Measurements from ENCODE around the gene C1QTNF6.
"Not testable (repeated sequence)": the region's sequence is repeated elsewhere in the genome, so short reads cannot be mapped to it uniquely, and the experiment has no call there.

The C1QTNF6 gene

DNA sequence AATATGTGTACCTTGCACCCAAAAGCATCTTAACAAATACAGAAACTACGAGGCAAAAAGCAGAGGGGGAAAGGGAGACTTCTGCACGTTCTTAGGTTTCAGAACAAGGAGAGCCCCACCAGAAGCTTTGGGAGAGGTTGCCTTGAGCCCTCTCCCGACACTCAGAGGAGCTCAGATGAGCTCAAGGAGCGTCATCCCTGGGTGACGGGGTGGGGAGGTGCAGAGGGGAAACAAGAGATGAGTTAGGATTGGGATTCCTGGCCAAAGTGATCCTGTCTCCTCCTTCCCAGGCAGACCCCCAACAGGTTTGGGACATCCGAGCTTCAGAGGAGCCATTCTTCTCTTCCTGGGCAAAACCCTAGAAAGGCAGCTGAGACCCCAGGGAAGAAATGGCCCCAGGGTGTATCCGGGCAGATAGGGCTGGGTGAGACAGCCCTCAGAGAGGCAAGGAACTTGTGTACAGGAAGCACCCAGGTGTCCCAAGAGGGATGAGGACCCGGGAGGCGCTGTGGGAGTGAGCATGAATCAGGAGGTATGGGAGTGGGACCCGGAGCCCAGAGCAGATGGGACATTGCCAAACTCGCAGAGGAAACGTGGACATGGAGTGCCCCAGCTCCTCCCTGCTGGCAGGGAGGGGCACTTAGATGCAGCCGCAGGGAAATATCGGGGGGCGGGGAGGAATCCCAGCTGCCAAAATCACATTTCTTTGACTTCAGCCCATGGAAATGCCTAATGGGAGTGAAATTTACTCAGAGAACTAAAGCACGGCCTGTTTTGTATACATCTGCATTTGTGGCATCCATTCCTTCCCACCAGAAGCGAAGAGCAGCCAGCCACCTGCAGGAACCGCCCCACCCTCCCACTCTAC, 12.4 kb downstream of the C1QTNF6 start:
- no peak for DNase-seq

DNA sequence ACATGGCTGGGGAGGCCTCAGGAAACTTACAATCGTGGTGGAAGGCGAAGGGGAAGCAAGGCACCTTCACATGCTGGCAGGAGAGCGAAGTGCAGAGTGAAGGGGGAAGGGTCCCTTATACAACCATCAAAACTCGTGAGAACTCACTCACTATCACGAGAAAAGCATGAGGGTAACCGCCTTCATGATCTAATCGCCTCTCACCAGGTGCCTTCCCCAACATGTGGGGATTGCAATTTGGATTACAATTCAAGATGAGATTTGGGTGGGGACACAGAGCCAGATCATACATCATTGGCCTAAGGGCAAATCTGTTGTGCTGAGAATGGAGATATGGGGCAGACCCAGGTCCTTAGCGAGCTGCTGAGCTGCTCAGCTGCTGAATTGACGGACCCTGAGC, 13.1 kb downstream of the C1QTNF6 start:
- no peak for DNase-seq

GRCh38 chr22:37173709-37174108, 14.3 kb downstream of the C1QTNF6 start:
- no peak for DNase-seq

GRCh38 chr22:37172266-37173245, 15.5 kb downstream of the C1QTNF6 start:
- no peak for DNase-seq

GRCh38 chr22:37171662-37172061, 16.4 kb downstream of the C1QTNF6 start:
- DNase-seq, result no peak

DNA sequence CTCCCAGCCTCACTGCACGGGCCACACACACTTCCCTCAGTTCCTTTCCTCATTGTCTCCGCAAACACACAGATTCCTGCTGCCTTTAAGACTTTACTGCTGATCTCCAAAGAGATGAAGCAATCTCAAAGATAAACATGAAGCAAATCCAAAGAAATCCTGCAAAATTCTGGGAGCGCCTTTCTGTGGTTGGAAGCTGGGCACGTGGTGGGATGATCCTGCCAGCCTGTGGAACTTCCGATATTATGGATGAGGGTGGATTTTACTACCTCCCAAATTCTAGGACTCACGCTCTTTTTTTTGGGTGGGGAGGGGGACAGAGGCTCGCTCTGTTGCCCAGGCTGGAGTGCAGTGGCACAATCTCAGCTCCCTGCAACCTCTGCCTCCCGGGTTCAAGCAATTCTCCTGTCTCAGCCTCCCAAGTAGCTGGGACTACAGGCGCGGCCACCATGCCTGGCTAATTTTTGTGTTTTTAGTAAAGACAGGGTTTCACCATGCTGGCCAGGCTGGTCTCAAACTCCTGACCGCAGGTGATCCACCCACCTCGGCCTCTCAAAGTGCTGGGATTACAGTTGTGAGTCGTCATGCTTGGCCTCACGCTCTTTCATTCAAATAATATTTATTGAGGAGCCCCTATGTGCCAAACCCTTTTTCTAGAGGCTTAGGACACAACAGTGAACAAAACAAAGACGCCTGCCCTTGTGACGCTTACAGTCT, 17.2 kb downstream of the C1QTNF6 start:
- DNase-seq, result not testable (repeated sequence)

- no peak for DNase-seq
These were observed 17.9 kb downstream of the C1QTNF6 start for GRCh38 chr22:37169947-37170688.

GRCh38 chr22:37169406-37169805, 18.6 kb downstream of the C1QTNF6 start:
- no peak for DNase-seq

DNA sequence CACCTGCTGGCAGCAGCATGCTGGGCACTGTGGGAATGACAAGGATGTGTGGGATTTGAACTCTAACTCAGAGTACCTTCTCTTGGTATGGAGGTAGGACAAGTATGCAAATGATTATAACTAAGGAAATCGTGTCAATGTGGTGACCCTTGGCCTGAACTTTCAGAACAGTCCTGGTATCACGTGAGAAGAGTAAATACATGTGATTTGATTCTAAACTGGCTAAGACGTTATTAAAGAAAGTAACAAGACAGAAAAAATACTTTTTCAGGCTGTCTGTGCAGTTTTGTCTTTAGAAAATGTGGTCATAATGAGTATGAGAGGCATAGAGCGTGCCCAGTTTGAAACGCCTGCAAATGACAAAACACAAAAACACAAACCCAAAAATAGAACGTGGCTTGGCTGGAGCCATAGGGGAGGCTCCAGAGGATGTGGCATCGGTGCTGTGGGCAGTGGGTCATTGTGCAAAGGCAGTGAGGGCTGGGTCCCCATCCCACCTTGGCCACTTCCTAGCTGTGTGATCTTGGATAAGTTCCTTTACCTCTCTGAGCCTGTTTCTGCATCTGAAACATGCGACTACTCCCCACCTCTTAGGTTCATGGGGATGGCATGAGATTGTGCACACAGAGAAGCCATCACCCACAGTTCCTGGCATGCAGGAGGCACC, 19.9 kb downstream of the C1QTNF6 start:
- no peak for DNase-seq

DNA sequence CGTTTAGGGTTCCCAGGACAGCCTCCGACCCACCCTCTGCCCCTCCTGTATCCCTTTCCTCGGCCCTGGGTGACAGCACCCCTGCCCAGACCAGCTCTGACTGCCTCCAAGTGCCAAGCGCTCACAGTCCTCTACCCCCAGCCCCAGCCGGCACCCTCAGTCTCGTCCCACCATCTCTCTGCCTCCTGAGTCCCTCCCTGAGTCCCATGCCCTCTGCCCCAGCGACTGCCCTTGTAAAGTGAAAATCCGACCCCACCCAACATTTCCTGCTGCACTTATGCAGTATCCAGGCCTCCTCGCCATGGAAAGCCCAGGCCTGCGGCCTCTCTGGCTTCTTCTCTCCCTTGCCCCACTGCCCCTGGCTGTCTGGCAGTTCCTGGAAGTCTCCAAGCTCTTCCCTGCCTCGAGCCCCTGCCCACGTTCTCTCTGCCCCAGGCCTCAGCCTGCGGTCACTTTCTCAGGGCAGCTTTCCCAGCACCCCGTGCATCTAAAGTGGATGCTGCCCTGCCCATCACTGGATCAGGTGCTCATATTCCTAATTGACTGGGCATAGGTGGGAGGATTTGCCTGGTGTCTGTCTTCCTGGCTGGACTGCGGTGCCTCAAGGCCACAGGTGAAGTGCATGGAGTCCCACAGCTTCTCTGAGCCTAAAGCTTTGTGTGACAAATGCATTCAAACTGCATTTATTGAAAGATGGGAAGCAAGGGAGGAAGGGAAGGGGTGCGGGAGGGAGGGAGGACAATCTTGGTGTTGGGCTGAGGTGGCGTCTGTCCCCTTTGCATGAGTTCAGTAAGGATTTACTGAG, 20.7 kb downstream of the C1QTNF6 start:
- no peak for DNase-seq

GRCh38 chr22:37166675-37167066, 21.4 kb downstream of the C1QTNF6 start:
- peak; percentile 90 for DNase-seq

DNA sequence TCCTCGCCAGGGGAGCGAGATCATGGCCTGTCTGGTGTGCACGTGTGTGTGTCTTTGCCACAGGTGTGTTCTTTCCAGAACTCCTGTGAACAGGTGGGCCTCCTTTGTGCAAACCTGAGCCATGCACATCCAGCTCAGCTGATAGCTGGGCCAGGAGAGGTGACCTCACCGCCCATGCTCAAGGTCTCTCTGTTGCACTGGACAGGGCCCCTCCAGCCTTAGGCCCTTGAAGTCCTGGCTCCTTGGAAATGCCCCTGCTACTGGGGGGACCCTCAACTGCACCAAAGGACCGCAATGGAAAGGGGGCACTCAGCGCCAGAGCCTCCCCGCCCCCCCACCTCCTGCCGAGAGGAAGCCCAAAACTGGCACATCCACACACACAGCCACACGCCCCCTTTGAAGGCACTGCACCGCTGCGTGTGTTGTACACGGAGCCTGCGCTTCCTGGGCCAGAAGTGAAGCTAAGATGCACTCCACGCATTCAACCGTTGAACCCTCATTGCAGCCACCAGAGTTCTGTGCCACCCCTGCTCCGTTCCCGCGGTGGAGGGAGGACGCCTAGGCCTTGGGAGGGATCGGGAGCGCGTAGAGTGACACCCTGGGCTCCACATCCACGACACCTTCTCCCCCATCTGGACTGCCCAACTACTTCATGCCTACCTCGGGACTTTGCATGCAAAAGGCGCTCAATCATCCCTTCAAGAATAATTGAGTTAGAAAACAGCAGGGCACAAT, 21.9 kb downstream of the C1QTNF6 start:
- no peak for DNase-seq

- DNase-seq, result no peak
These were observed 23.0 kb downstream of the C1QTNF6 start for GRCh38 chr22:37165066-37165465.

DNA sequence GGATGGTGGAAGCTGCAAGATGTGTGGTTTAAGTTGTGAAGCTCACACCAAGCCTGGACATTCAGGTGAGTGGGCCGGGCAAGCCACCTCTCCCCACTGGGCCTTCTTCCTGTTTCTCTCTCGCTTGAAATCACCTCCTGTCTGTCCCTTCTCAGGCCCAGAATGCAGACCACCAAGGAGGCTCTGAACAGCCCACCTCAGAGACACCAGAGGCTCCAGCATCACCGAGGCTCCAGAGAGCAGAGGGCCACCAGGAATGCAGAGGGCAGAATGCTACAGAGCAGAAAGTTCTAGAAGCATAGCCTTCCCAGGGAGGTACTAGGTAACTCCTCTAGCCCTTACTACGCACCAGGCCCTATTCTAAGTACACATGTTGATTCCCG, 23.6 kb downstream of the C1QTNF6 start:
- DNase-seq, result no peak

DNA sequence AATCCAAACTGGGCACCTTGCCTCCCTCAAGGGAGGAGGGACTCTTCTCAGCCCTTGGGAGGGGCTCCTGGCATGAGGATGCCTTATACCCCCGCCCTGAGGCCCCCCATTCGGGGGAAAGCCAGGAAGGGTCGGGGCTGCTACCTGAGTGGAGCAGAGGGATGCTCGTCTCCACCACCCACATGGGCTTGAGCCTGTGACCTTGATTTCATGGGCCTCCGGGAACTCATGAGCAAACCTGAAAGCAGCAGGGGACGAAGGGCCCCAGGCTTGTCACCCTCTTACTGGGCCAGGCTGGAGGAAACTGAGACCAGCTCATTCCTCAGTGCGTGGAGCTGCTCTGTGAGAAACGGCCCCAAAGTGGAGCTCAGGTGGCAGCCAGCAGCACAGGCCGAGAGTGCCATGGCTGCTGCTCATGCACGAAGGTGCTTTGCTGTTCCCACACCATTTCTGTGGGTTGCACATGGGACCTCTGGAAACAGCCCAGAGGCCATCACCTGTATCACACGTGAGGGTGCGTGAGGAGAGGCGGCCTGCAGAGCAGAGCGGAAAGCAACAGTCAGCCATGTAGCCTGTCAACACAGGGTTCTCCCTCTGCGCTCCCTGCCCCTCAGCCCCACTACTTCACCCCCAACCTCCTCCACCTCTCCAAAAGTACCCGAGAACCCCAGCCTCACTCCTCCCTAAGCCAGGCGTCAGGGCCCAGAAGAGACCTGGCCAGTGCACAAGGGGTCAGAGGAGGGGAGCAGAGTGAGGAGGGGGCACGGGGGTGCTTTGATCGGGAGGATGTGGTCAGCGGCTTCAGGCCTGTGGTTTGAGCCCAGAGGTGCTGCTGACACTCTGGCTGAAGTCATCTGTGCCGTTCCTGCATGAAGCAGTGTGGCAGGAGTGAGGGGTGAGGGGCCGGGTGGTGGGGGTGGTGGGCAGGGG, 24.2 kb downstream of the C1QTNF6 start:
- no peak for DNase-seq

- no peak for DNase-seq
These were observed 25.0 kb downstream of the C1QTNF6 start for GRCh38 chr22:37163096-37163489.

DNA sequence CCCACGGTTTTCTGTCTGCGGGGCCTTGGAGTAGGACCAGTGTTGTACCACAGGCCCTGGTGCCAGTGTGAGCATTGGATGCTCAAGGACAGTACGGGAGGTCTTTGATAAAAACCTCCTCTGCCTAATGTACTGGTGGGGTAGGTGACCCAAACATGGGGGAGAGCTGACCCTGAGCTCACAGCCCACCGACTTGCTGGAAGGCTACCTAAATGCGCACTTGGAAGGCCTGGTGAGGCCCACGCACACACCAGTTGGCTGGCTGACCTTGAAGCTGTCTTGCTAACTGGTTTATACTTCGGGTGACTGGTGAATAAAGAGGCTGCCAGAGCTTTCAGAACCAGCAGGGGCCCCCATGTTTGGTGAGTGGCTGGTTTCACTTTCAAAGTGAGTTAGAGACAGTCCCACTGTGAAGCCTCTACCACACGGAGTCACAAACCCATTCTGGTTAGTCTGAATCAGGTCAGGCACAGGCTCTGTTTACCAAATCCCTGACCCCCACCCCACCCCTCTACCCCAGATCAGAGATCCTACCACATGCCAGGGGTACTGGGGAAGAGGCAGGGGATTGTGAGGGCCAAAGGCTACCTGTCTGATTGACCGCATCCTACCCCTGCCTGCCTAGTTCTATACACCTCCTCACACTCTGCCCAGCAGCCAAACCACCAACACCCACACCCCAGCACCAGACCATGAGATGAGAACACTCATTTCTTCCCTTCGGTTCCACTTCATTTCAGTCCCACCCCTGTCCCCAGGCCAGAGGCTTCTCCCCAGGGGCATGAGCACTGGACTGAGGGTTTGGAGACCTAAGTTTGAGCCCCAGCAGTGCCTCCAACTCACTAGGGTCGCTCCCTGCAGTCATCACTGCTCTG, 25.6 kb downstream of the C1QTNF6 start:
- DNase-seq, result no peak

DNA sequence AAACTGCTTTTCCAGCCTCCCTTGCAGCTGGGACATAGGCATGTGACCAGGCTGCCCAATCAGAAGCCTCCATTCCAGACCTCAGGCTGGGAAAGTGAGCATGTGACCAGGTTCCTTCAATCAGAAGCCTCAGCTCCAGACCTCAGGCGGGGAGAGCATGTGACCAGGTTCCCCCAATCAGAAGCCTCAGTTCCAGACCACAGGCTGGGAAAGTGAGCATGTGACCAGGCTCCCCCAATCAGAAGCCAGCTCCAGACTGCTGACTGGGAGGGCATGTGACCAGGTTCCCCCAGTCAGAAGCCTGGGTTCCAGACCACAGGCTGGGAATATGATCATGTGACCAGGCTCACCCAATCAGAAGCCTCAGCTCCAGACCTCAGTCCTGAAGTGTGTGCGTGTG, 26.6 kb downstream of the C1QTNF6 start:
- no peak for DNase-seq

Data from 8988T (cell line).